Sigmoid colon (tissue), 7 donors: Measurements from ENCODE around the gene ZNF280A. TPM values are rescaled to one million over a fixed set of nuclear protein-coding genes. Genes with fewer than 3 reads are reported as not detected.

Experiments
- DNase-seq: peaks from one replicate; pipeline ENCODE4 v3.0.0-alpha.2; 2019
- H3K27ac ChIP-seq, 4 donors: fragments of 200-600 bp; sonication (generic); one replicate each; pipeline ENCODE4 v1.5.1; 2016 to 2019; ENCODE audit warnings: mild to moderate bottlenecking in 1 of 4
- H3K27me3 ChIP-seq, 3 donors: fragments of 200-600 bp; sonication (generic); one replicate each; pipeline ENCODE4 v1.5.1; 2019; ENCODE audit warnings: mild to moderate bottlenecking in 1 of 3
- H3K36me3 ChIP-seq, 4 donors: fragments of 200-600 bp; sonication (generic); one replicate each; pipeline ENCODE4 v1.5.1; 2016 to 2019
- H3K4me1 ChIP-seq, 4 donors: fragments of 200-600 bp; sonication (generic); one replicate each; pipeline ENCODE4 v1.5.1; 2017 to 2019
- H3K4me3 ChIP-seq, 4 donors: fragments of 200-600 bp; sonication (generic); one replicate each; pipeline ENCODE4 v1.5.1; 2017 to 2019; ENCODE audit warnings: mild to moderate bottlenecking in 2 of 4, moderate library complexity in 1 of 4
- H3K9me3 ChIP-seq, 4 donors: fragments of 200-600 bp in 3 of 4; sonication (generic) in 3 of 4; one replicate each; pipeline versions ENCODE4 v1.5.1 to v1.6.1; 2013 to 2019
- CTCF ChIP-seq, 4 experiments: fragments of 450-650 bp in 3 of 4; fragments of 200-600 bp in 1 of 4; IDR thresholded peaks; one replicate each; pipeline ENCODE4 v1.5.1; 2016 to 2019; ENCODE audit warnings: antibody characterized with exemption in 4 of 4, mild to moderate bottlenecking in 3 of 4, moderate library complexity in 2 of 4
- EP300 ChIP-seq, 4 donors: sonication (generic); formaldehyde crosslinking; IDR thresholded peaks; one replicate each; pipeline ENCODE4 v1.6.1; 2017; ENCODE audit warnings: antibody characterized with exemption in 4 of 4
- POLR2A ChIP-seq, 2 donors: fragments of 450-650 bp; IDR thresholded peaks; one replicate each; pipeline ENCODE4 v1.6.1; 2016; ENCODE audit warnings: antibody characterized with exemption in 2 of 2, mild to moderate bottlenecking in 2 of 2, moderate library complexity in 2 of 2
- POLR2AphosphoS5 ChIP-seq, 4 donors: sonication (generic); formaldehyde crosslinking; IDR thresholded peaks; one replicate each; pipeline ENCODE4 v1.6.1; 2017; ENCODE audit warnings: antibody characterized with exemption in 4 of 4
- WGBS, 2 donors: extraction: QIAGEN DNeasy Blood & Tissue Kit; methylation state at CpG; one replicate each; pipeline ENCODE4 v1.1.7; 2013; 5-methylcytosine and 5-hydroxymethylcytosine counted together
- intact Hi-C: fragments of 100-400 bp; cut with DNase I; formaldehyde crosslinking; loops from one replicate; pipeline ENCODE4 v1.15.1; 2023
- polyA plus RNA-seq, 3 donors: library from polyadenylated mRNA; stranded (reverse); fragments of 200-250 nt; gene quantifications; one replicate each; pipeline ENCODE4 v1.2.3, GENCODE V29; 2013
- total RNA-seq, 4 donors: library from RNA; depleted of rRNA; stranded (reverse); fragments of >200 nt; gene quantifications; one replicate each; pipeline ENCODE4 v1.1.0, GENCODE V29; 2016
- donor health status: healthy with polysubstance abuse.
- donor health status: Bipolar disorder and iron deficiency.
- donor health status: healthy.

The ZNF280A gene
- not detected for total RNA-seq
- polyA plus RNA-seq: not detected

- Histone ChIP-seq H3K9me3 (no peaks in the 10 kb centered on the region), H3K4me3 (no peak within 1 kb of the TSS), H3K27ac (no peak within 1 kb of the TSS), H3K4me1 (no peaks in the 10 kb centered on the region), H3K36me3 (no peaks in the 10 kb centered on the region), H3K27me3 (peaks cover 0 to 15% (median 0%) of the 10 kb centered on the region in 3 donors)
- intact Hi-C loops: no loop called here
- WGBS, 2 donors: 69 to 79% methylated on average over 12 of the region's 12 CpGs
- DNase-seq: no peak
- TF ChIP-seq EP300 (IDR thresholded peaks at IDR 0.05) (no peak), POLR2A (IDR thresholded peaks at IDR 0.05) (no peak), POLR2AphosphoS5 (IDR thresholded peaks at IDR 0.05) (no peak)
These were observed at the start of gene ZNF280A for GRCh38 chr22:22520020-22520656. Gene ZNF280A, minus strand, starts transcription at chr22:22520270. Its CDS starts 4,640 bp downstream, at chr22:22515630.

- H3K27me3 ChIP-seq: peaks cover 0 to 10% (median 0%) of the 10 kb centered on the region in 3 donors
- 72 to 82% methylated on average over 5 of the region's 5 CpGs for WGBS, 2 donors
- TF ChIP-seq EP300 (IDR thresholded peaks at IDR 0.05): no peak
- no peak for TF ChIP-seq CTCF (IDR thresholded peaks at IDR 0.05)
- TF ChIP-seq POLR2AphosphoS5 (IDR thresholded peaks at IDR 0.05): no peak
- TF ChIP-seq POLR2A (IDR thresholded peaks at IDR 0.05): no peak
These were observed 49.1 kb upstream of the ZNF280A start for GRCh38 chr22:22569218-22569617.

GRCh38 chr22:22565981-22566380, 45.9 kb upstream of the ZNF280A start:
- H3K27me3 ChIP-seq: peaks cover 0 to 10% (median 0%) of the 10 kb centered on the region in 3 donors
- no peak for DNase-seq
- no peaks in the 10 kb centered on the region for H3K4me1 ChIP-seq
- TF ChIP-seq POLR2AphosphoS5 (IDR thresholded peaks at IDR 0.05) (no peak), POLR2A (IDR thresholded peaks at IDR 0.05) (no peak), CTCF (IDR thresholded peaks at IDR 0.05) (no peak), EP300 (IDR thresholded peaks at IDR 0.05) (no peak)
- no peaks in the 10 kb centered on the region for H3K36me3 ChIP-seq
- no peak overlapping the region for H3K4me3 ChIP-seq
- peaks cover 0 to 1% (median 0%) of the 10 kb centered on the region in 4 donors for H3K9me3 ChIP-seq
- intact Hi-C loops: no loop called here
- H3K27ac ChIP-seq: no peak overlapping the region
- WGBS, 2 donors: 89 to 92% methylated on average over 2 of the region's 2 CpGs

More at GRCh38 chr22:22569218-22569617, 49.1 kb upstream of the ZNF280A start:
- Histone ChIP-seq H3K4me1 (no peaks in the 10 kb centered on the region), H3K4me3 (no peak overlapping the region), H3K27ac (no peak overlapping the region), H3K36me3 (no peaks in the 10 kb centered on the region), H3K9me3 (peaks cover 0 to 1% (median 0%) of the 10 kb centered on the region in 4 donors)
- intact Hi-C loops: no loop called here
- DNase-seq: no peak

- no peaks in the 10 kb centered on the region for H3K9me3 ChIP-seq
- DNase-seq: no peak
- TF ChIP-seq CTCF (IDR thresholded peaks at IDR 0.05): no peak
- TF ChIP-seq POLR2AphosphoS5 (IDR thresholded peaks at IDR 0.05): no peak
- TF ChIP-seq EP300 (IDR thresholded peaks at IDR 0.05): no peak
- no peak for TF ChIP-seq POLR2A (IDR thresholded peaks at IDR 0.05)
- WGBS, 2 donors: 33 to 55% methylated on average over 32 of the region's 32 CpGs
- no peaks in the 10 kb centered on the region for H3K36me3 ChIP-seq
- H3K4me1 ChIP-seq: peaks cover 0 to 7% (median 2%) of the 10 kb centered on the region in 4 donors
- no peak within 1 kb of the TSS for H3K4me3 ChIP-seq
- no peak within 1 kb of the TSS for H3K27ac ChIP-seq
- intact Hi-C loops: no loop called here
- peaks cover 0 to 4% (median 0%) of the 10 kb centered on the region in 3 donors for H3K27me3 ChIP-seq
These were observed 39.0 kb upstream of the ZNF280A start, which contains the start of gene PRAME for GRCh38 chr22:22558972-22559603. Gene PRAME, minus strand, starts transcription at chr22:22559265. Its CDS starts 2,433 bp downstream, at chr22:22556832.
